Hematopoietic multipotent progenitor cell (in vitro differentiated cells): ENCODE measurements around the gene DCDC2C. TPM values are rescaled to one million over a fixed set of nuclear protein-coding genes. Genes with fewer than 3 reads are reported as not detected.
A peak's percentile ranks its signal among the peaks of the same experiment; 100 is the strongest.

Source experiments
- DNase-seq, 3 donors: peaks; one replicate each; pipeline ENCODE4 v3.0.0-alpha.2; 2011 to 2015; ENCODE audit warnings: low read depth in 2 of 3, low spot score in 2 of 3
- total RNA-seq: library from RNA; depleted of rRNA; stranded (reverse); fragments of >200 nt; gene quantifications from one replicate; pipeline ENCODE4 v1.2.3, GENCODE V29; 2012

The DCDC2C gene
- total RNA-seq, 1 donor = not detected

- DNase-seq = no peak
These were observed 66.4 kb downstream of the DCDC2C start for GRCh38 chr2:3769766-3770165.

GRCh38 chr2:3770724-3771415 is 67.5 kb downstream of the DCDC2C start:
- DNase-seq = no peak

- DNase-seq = no peak
These were observed 68.2 kb downstream of the DCDC2C start for GRCh38 chr2:3771576-3771975.

GRCh38 chr2:3774336-3774735 is 71.0 kb downstream of the DCDC2C start:
- no peak for DNase-seq

- DNase-seq = no peak
These were observed 72.9 kb downstream of the DCDC2C start for GRCh38 chr2:3776311-3776710.

- DNase-seq = peak in 2 of 3 donors; percentile 32 to 73
These were observed 74.6 kb downstream of the DCDC2C start for GRCh38 chr2:3777966-3778365.

GRCh38 chr2:3778851-3779495 is 75.6 kb downstream of the DCDC2C start:
- no peak for DNase-seq

- peak in 1 of 3 donors; percentile 5 for DNase-seq
These were observed 76.2 kb downstream of the DCDC2C start for GRCh38 chr2:3779496-3780049.

- DNase-seq = peak in 2 of 3 donors; percentile 71 to 88
These were observed 77.4 kb downstream of the DCDC2C start for GRCh38 chr2:3780477-3781402.

GRCh38 chr2:3784731-3785130 is 81.4 kb downstream of the DCDC2C start:
- no peak for DNase-seq

GRCh38 chr2:3785220-3785889 is 82.0 kb downstream of the DCDC2C start:
- no peak for DNase-seq

GRCh38 chr2:3785890-3786273 is 82.5 kb downstream of the DCDC2C start:
- no peak for DNase-seq

GRCh38 chr2:3787768-3788167 is 84.4 kb downstream of the DCDC2C start:
- no peak for DNase-seq

- DNase-seq = no peak
These were observed 85.9 kb downstream of the DCDC2C start for GRCh38 chr2:3789256-3789655.

GRCh38 chr2:3793249-3793648 is 89.9 kb downstream of the DCDC2C start:
- DNase-seq = no peak

GRCh38 chr2:3801506-3801905 is 98.1 kb downstream of the DCDC2C start:
- DNase-seq = no peak

GRCh38 chr2:3805201-3805939 is 102.0 kb downstream of the DCDC2C start:
- DNase-seq = peak in 1 of 3 donors; percentile 14

- no peak for DNase-seq
These were observed 102.8 kb downstream of the DCDC2C start for GRCh38 chr2:3806168-3806567.

- DNase-seq = no peak
These were observed 103.4 kb downstream of the DCDC2C start for GRCh38 chr2:3806730-3807129.

- peak in 2 of 3 donors; percentile 0 to 13 for DNase-seq
These were observed 104.5 kb downstream of the DCDC2C start for GRCh38 chr2:3807853-3808252.
